GM12878 (cell line): ENCODE measurements around the gene CMYA5.

Experiments
- IKZF1 ChIP-seq: fragments of 450-650 bp; conservative IDR thresholded peaks from 2 replicates; pipeline ENCODE4 v1.6.1; 2017; ENCODE audit warnings: antibody characterized with exemption, mild to moderate bottlenecking
- NR2C2 ChIP-seq: IDR thresholded peaks from 2 replicates; pipeline ENCODE4 v1.6.1; 2011; ENCODE audit warnings: borderline replicate concordance, low read depth; ENCODE audit not compliant: control insufficient read depth, insufficient read length
- NRF1 ChIP-seq: conservative IDR thresholded peaks from 2 replicates; pipeline ENCODE4 v1.6.1; 2011; ENCODE audit warnings: mild to moderate bottlenecking, low read depth, low read length, improper control_type of control experiment
- POLR2A ChIP-seq: IDR thresholded peaks from 2 replicates; pipeline ENCODE4 v1.6.1; 2011; ENCODE audit warnings: low read depth, mild to moderate bottlenecking, low read length
- RAD21 ChIP-seq: IDR thresholded peaks from 2 replicates; pipeline ENCODE4 v1.6.1; 2011; ENCODE audit warnings: mild to moderate bottlenecking, low read depth, low read length, moderate library complexity; ENCODE audit not compliant: insufficient read depth
- SIN3A ChIP-seq: IDR thresholded peaks from 2 replicates; pipeline ENCODE4 v1.6.1; 2012; ENCODE audit warnings: low read depth, low read length, improper control_type of control experiment
- ZBED1 ChIP-seq: IDR thresholded peaks from 2 replicates; pipeline ENCODE4 v1.6.1; 2016; ENCODE audit warnings: borderline replicate concordance
- TF ChIP-seq, protein P1 (sequence below), 3 experiments: IDR thresholded peaks in 2 of 3; conservative IDR thresholded peaks in 1 of 3; 2 replicates each; pipeline ENCODE4 v1.5.1; 2011; ENCODE audit warnings: low read depth in 3 of 3, low read length in 3 of 3, mild to moderate bottlenecking in 3 of 3, control low read depth in 2 of 3, moderate library complexity in 2 of 3, inconsistent platforms in 1 of 3, mixed read lengths in 1 of 3; ENCODE audit not compliant: control insufficient read depth in 2 of 3, insufficient read depth in 1 of 3; ENCODE audit errors: extremely low read depth in 1 of 3

DNA sequence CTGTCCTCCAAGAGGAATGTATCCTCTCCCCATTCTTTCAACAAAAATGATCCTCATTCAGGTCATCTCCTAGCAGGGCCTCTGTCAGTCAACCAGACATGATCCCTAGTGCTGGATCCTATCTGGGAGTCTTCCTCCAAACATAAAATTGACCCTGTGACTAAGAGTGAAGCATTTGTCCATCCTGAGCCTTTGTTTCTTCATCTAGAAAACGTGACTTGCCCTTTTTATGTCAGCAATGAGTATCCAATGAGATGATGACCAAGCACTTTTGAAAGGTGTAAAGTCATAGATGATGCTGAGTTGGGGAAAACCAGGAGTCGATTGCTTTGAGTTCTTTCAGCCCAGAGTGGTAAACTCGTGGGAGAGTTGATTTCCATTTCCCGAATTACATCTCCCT, 143.3 kb downstream of the CMYA5 start:
- TF ChIP-seq POLR2A (no peak), NR2C2 (no peak), RAD21 (no peak), ZBED1 (no peak), NRF1 (no peak), SIN3A (no peak), IKZF1 (no peak)
- TF ChIP-seq, protein P1, sequence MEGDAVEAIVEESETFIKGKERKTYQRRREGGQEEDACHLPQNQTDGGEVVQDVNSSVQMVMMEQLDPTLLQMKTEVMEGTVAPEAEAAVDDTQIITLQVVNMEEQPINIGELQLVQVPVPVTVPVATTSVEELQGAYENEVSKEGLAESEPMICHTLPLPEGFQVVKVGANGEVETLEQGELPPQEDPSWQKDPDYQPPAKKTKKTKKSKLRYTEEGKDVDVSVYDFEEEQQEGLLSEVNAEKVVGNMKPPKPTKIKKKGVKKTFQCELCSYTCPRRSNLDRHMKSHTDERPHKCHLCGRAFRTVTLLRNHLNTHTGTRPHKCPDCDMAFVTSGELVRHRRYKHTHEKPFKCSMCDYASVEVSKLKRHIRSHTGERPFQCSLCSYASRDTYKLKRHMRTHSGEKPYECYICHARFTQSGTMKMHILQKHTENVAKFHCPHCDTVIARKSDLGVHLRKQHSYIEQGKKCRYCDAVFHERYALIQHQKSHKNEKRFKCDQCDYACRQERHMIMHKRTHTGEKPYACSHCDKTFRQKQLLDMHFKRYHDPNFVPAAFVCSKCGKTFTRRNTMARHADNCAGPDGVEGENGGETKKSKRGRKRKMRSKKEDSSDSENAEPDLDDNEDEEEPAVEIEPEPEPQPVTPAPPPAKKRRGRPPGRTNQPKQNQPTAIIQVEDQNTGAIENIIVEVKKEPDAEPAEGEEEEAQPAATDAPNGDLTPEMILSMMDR (IDR thresholded peaks at IDR 0.05 in 2 of 3, conservative IDR thresholded peaks at IDR 0.05 in 1 of 3; ENCODE audit: control insufficient read depth in 2 of 3, extremely low read depth in 1 of 3, insufficient read depth in 1 of 3, low read depth in 3 of 3, low read length in 3 of 3): no peak
